Ovary (tissue), 3 donors: ENCODE measurements around the gene PPIAL4G.

Source experiments
- CTCF ChIP-seq, 3 donors: fragments of 450-650 bp in 2 of 3; fragments of 200-600 bp in 1 of 3; IDR thresholded peaks; one replicate each; pipeline versions ENCODE4 v1.5.1 to v1.8.0; 2016 to 2022; ENCODE audit warnings: antibody characterized with exemption in 3 of 3, mild to moderate bottlenecking in 1 of 3
- EP300 ChIP-seq: sonication (generic); formaldehyde crosslinking; IDR thresholded peaks from one replicate; pipeline ENCODE4 v1.6.1; 2017; ENCODE audit warnings: antibody characterized with exemption
- POLR2A ChIP-seq: fragments of 450-650 bp; IDR thresholded peaks from one replicate; pipeline ENCODE4 v1.6.1; 2017; ENCODE audit warnings: antibody characterized with exemption, mild to moderate bottlenecking, moderate library complexity
- donor health status: DM: no; HTN: no; CAD: no.

GRCh38 chr1:148434832-148435231, 48.3 kb downstream of the PPIAL4G start:
- no peak for TF ChIP-seq CTCF (IDR thresholded peaks at IDR 0.05)
- TF ChIP-seq POLR2A = no peak
- TF ChIP-seq EP300 = no peak
